GM21360 (cell line): ENCODE data around the gene RASGEF1C.

Source experiments
- ATAC-seq: cut with Tn5 transposase; IDR thresholded peaks from one replicate; pipeline ENCODE4 v1.9.1; 2021; ENCODE audit warnings: mild to moderate bottlenecking, moderate library complexity; ENCODE audit not compliant: unreplicated experiment

Gene RASGEF1C

GRCh38 chr5:180187767-180188166 lies 21.2 kb downstream of the RASGEF1C start:
- no peak for ATAC-seq

GRCh38 chr5:180180846-180181245 lies 28.2 kb downstream of the RASGEF1C start:
- no peak for ATAC-seq

DNA sequence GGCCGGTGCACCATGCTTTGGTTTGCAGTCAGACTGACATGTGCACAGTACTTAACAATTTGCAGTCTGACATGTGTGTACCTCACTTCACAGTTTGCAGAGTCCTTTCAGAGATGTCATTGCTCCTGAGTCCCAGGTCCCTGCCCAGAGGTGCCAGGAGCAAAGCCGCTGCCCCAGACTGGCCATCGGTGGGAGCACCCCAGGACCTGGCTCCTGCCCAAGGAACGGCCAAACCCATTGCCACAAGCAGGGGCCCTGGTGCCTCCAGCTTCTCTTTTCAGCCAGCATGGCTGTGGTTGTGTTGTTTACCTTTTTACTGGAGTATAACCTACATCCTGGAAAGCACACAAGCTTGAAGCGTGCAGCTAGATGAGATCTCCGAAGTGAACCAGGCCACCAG lies 28.6 kb downstream of the RASGEF1C start:
- no peak for ATAC-seq

DNA sequence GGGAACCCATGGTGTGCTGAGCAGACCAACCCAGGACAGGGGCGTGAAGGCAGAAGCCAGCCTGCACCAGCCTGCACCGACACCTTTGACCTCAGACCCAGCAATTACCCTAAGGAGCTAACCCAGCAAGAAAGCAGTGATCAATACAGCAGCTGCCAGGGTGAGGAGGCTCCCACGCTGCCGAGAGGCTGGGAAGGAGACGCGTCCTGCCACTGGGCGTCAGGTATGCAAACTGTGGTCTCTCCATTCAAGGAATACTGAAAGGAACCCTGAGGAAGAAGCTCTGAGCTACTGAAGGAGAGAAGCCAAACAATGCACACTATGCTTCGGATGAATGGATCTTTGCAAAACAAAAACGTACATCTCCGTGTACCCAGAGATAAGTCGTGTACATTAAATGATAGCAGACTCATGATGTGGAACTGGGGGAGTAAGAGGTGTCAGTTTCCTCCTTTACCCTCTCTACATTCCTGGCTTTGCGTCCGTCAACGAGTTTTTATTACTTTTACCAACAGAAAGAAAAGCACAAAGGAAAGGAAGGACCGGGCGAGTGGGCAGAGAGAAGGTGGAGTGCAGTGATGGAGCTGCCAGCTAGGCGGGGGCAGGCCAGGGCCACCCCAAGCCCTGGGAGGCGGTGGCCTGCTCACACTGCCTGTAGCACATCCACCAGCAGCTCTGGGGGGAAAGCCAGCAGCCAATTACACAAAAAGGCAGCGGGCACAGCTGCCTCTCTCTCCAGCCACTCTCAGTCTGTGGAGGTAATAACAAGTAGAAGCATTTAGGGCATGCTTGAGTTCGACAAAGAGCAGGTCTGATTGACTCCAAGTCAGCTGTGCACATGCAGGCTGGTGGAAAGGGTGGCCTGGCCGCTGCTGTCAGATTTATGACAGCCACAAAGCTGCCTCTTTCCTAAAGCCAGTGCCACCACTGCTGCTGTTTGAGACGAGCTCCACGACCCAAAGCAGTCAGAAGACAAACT lies 29.3 kb downstream of the RASGEF1C start:
- no peak for ATAC-seq

- no peak for ATAC-seq
Measured at GRCh38 chr5:180178531-180179441, 30.2 kb downstream of the RASGEF1C start.

DNA sequence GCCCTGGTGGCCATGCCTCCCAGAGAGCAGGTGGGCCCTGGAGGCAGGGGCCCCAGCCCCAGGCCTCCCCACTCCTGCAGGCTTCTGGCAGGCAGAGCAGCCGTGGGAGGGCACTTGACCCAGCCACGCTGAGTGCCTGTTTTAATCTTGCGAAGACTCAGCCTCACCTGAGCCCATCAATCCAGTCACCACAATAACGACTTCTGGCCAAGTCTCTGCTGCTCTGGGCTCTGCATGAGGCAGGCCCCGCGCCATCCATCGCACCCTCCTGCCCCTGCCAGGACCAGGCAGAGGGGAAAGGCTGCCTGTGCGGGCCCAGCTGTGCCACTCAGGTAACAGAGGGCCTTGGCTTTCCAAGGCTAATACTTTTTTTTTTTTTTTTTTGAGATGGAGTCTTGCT lies 32.8 kb downstream of the RASGEF1C start:
- ATAC-seq = no peak

GRCh38 chr5:180175015-180175431 lies 34.0 kb downstream of the RASGEF1C start:
- no peak for ATAC-seq

DNA sequence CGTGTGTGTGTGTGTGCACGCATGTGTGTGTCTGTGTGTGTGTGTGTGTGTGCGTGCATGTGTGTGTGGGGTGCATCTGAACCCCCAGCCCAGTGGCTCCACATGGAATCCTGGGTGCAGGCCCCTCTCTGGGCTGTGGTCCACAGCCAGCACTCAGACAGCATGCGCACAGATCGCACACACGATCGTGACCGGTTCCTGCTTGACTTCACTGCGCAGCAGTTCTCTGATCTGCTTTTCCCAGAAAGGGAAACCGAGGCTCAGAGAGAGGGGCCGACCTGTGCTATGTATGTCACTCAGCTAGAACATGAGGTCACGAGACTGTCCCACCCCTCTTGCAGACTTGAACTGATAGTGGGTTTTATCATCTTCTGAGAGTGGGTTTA lies 34.4 kb downstream of the RASGEF1C start:
- ATAC-seq = no peak

DNA sequence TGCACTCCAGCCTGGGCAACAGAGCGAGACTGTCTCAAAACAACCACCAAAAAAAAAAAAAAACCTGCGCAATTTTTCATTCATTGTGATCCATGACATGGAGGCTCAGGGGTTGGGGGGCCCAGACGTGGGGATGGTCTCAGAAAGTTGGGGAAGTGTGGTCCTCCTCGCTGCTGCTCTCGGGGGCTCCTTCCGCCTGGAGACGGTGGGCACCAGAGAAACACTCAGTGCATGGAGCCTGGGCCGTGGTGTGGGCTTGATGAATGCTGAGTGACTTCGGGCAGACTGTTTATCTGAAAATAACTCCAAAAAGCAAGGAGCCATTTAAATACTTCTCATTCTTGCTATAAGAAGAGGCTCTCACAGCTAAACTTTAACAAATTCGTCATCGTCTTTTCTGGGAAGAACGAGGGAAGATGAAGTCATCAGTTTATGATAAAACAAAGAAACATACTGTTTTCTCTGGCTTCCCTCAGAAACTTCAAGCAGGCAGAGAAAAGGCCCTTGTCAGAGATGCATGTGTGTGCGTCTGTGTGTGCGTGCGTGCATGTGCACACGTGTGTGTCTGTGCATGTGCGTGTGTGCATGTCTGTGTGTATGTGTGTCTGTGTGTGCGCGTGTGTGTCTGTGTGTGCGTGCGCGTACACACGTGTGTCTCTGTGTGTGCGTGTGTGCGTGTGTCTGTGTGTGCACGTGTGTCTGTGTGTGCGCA lies 35.0 kb downstream of the RASGEF1C start:
- no peak for ATAC-seq

GRCh38 chr5:180173198-180173544 lies 35.8 kb downstream of the RASGEF1C start:
- no peak for ATAC-seq

- no peak for ATAC-seq
Measured at GRCh38 chr5:180172447-180173197, 36.4 kb downstream of the RASGEF1C start.

DNA sequence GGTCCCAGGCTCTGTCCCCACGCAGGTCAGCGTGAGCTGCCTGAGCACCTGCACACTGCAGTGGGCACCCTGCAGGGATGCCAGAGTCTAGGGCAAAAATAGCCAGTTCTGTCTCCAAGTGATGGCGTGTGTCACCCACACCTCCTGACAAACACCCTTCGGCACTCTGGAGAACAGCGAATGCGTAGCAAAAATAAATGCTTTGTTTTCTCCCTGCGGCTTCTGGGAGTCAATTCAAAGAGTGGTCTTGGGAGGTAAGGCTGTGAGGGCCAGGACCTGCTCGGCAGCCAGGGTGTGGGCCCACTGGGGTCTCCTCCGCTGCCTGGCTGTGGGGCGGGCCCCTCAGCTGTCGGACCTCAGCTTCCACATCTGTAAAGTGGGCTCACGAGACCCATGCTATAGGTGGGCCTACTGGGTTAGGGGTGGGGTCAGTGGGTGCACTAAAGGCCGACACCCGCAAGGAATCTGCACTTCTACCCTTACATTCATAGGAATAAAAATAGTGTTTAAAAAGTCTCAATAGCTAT lies 37.4 kb downstream of the RASGEF1C start:
- ATAC-seq = no peak

DNA sequence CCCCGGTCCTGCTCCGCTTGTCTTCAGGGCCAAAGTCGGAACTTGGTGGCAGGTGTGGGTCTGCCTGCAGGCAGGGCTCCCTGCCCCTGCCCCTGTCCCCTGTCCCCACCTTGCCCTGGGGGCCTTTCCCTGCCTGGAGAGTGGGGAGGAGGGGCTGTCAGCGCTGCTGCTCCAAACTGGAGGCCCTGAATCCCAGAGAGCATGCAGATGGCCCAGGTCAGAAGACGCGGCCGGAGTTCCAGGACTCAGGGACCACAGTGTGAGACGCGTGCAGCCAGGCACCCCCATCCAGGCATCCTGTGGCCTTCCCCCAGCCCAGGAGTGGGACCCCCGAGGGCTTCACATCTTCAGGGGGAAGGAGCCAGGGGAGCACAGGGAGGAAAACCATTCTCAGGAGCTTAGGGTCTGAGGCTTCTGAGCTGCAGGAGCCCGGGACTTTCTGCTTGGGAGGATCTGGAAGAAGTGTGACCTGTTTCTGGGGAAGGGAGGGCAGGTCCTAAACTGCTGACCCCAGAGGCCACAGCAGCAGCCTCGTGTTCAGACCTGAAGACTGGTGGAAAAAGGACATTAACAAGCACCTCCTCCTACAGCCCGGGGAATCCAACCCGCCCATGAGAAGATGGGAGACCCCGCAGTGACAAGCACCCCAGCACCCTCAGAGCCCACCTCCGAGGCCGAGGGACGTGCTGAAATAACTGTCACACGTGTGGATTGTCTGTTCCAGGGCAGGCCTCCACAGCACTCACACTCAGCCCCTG lies 38.0 kb downstream of the RASGEF1C start:
- ATAC-seq = no peak

DNA sequence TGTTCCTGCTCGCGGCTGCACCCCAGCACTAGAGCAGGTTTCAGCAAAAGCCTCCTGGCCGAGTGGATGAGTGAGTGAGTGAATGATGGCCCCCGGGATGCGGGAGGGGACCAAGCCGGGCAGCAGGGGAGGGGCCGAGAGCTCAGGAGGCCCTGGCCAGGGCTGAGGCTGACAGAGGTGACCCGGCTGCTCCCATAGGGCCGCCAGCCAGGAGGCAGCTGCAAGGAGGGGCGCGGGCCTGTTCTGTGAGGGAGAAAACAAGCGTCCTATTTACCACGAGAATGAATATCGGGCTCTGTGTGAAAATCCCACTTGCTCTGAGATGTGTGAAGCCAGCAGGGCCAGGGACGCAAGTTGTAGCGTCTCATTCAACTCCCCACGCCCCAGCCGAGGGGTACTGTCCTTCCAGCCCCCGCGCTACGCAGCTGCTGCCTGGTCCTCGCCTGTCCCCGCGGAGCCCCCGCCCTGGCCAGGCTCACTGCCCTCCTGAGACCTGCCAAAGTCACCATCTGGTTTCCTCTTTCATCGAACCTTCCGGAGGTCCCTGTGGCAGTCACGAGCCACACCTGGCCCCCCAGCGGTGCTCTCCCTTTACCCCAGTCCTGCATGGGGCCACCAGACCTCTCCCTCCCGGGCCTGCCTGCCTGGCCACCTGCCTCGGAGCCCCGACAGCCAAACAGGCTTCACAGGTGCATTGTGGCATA lies 38.8 kb downstream of the RASGEF1C start:
- ATAC-seq = no peak

GRCh38 chr5:180169248-180170105 lies 39.5 kb downstream of the RASGEF1C start:
- ATAC-seq = no peak

DNA sequence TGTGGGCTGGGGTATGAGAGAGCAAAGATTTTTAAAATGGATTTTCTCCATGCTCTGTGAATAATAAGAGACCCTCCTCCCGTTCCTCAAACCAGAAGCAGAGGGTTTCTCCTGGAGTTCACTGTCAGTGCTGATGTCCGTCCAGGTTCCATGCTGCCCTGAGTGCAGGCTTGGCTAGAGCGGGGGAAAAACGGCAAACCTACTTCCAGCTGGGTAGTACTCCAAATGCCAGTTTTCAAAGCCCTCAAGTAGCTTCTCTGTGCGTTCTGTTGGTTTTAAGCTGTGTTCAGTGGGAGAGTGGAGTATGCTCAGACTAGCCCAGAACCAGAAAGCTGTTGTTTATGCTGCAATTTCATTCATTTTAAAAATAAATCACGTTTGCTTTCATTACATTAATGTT lies 40.3 kb downstream of the RASGEF1C start:
- no peak for ATAC-seq

DNA sequence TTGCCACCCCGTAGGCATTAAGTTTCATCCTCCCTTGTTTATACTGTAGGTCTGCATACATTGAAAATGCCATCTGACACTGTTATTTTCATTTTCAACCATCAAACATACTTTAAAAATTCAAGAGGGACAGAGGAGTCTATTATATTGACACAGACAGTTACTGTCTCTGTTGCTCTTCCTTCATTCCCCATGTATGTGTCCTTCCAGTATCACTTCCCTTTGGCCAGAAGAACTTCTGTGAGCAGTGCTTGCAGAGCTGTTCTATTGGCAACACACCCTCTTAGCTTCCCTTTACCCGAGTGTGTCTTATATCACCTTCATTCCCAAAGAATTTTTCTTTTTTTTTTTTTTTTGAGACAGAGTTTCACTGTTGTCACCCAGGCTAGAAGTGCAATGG lies 42.8 kb downstream of the RASGEF1C start:
- no peak for ATAC-seq

DNA sequence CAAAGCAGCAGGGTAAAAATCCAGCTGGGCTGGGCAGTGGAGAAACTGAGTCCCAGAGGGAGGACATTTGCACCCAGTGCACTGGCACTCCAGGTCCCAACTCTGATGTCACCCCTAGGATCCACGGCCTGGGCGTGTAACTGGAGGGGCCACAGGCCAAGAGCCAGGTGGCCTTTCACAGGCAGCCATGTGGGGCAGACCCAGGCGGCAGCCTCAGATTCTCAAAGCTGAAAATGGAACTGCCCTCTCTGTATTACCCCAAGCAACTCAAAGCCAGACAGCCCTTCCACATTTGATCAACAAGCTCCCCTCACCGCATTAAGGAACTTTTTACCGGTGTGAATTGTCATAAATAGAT lies 46.7 kb downstream of the RASGEF1C start:
- ATAC-seq = no peak
